T-helper 2 cell (primary cell): ENCODE measurements around the gene KAT7.

Experiments
- DNase-seq, 5 experiments: peaks; one replicate each; pipeline versions ENCODE4 v3.0.0 to v3.0.0-alpha.2; 2012 to 2022

The KAT7 gene

GRCh38 chr17:49873466-49873865, 85.0 kb downstream of the KAT7 start:
- DNase-seq: no peak

GRCh38 chr17:49873926-49874325, 85.4 kb downstream of the KAT7 start:
- no peak for DNase-seq

GRCh38 chr17:49874911-49875310, 86.4 kb downstream of the KAT7 start:
- no peak for DNase-seq

GRCh38 chr17:49875685-49876084, 87.2 kb downstream of the KAT7 start:
- no peak for DNase-seq

- DNase-seq: no peak
Observed at GRCh38 chr17:49878931-49879904, 90.7 kb downstream of the KAT7 start.

- peak; percentile 23 to 65 (median 56) for DNase-seq
Observed at GRCh38 chr17:49880291-49881053, 92.0 kb downstream of the KAT7 start.

GRCh38 chr17:49881054-49881402, 92.5 kb downstream of the KAT7 start:
- no peak for DNase-seq

- no peak for DNase-seq
Observed at GRCh38 chr17:49882434-49882833, 94.0 kb downstream of the KAT7 start.
